ENCODE data around the gene FGD6. TPM values are rescaled to one million over a fixed set of nuclear protein-coding genes. Genes with fewer than 3 reads are reported as not detected.

The FGD6 gene
- total RNA-seq, 3 donors from 2014 or later: 5.6 to 28.0 (median 13.1) TPM

GRCh38 chr12:95066091-95066855 lies 151.0 kb downstream of the FGD6 start:
- no peak for DNase-seq (ENCODE audit: low spot score in 2 of 2)
- Histone ChIP-seq H3K4me3 (no peak overlapping the region), H3K36me3 (no peaks in the 10 kb centered on the region), H3K27ac (no peak overlapping the region), H3K4me1 (no peaks in the 10 kb centered on the region), H3K9me3 (no peaks in the 10 kb centered on the region), H3K27me3 (no peaks in the 10 kb centered on the region)
- intact Hi-C loops (cut with DNase I; ENCODE audit: low total_unique reads): no loop called here
- no peak for TF ChIP-seq POLR2A (IDR thresholded peaks at IDR 0.05)
- no peak for TF ChIP-seq POLR2AphosphoS5 (IDR thresholded peaks at IDR 0.05)
- TF ChIP-seq CTCF (IDR thresholded peaks at IDR 0.05): no peak

GRCh38 chr12:95060951-95061350 lies 156.3 kb downstream of the FGD6 start:
- H3K27me3 ChIP-seq: no peaks in the 10 kb centered on the region
- H3K27ac ChIP-seq: no peak overlapping the region
- no peak overlapping the region for H3K4me3 ChIP-seq
- no peaks in the 10 kb centered on the region for H3K4me1 ChIP-seq
- intact Hi-C loops (cut with DNase I; ENCODE audit: low total_unique reads): no loop called here
- peaks cover 4% of the 10 kb centered on the region for H3K36me3 ChIP-seq
- no peaks in the 10 kb centered on the region for H3K9me3 ChIP-seq
- TF ChIP-seq POLR2A (IDR thresholded peaks at IDR 0.05) (no peak), POLR2AphosphoS5 (IDR thresholded peaks at IDR 0.05) (no peak)
- no peak for DNase-seq (ENCODE audit: low spot score in 2 of 2)

GRCh38 chr12:95059984-95060383 lies 157.3 kb downstream of the FGD6 start:
- intact Hi-C loops (cut with DNase I; ENCODE audit: low total_unique reads): no loop called here
- Histone ChIP-seq H3K27ac (no peak overlapping the region), H3K36me3 (peaks cover 4% of the 10 kb centered on the region), H3K27me3 (no peaks in the 10 kb centered on the region), H3K4me1 (no peaks in the 10 kb centered on the region), H3K9me3 (no peaks in the 10 kb centered on the region), H3K4me3 (no peak overlapping the region)
- no peak for TF ChIP-seq POLR2A (IDR thresholded peaks at IDR 0.05)
- DNase-seq (ENCODE audit: low spot score in 2 of 2): no peak

DNA sequence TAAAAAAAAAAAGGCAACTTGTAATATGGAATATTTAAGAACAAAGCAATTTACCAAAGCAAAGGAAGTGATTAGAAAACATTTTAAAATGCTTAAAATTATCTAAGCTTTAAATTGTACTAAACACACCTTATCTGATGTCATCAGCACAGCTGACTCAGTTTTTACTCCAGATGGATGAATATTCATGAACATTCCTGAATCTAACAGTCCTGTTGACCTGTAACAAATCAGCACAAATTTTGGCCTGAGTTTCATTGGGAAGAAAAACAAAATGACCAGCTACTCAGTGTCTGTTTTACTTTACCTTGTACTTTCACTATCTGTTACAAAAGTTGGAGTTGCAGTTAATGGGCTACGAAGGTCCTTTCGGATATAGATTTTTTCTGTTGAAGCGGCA lies 159.8 kb downstream of the FGD6 start:
- TF ChIP-seq POLR2A (IDR thresholded peaks at IDR 0.05) (no peak), POLR2AphosphoS5 (IDR thresholded peaks at IDR 0.05) (no peak), CTCF (IDR thresholded peaks at IDR 0.05) (no peak)
- no peaks in the 10 kb centered on the region for H3K9me3 ChIP-seq
- H3K4me1 ChIP-seq: no peaks in the 10 kb centered on the region
- no peak overlapping the region for H3K4me3 ChIP-seq
- no peak for DNase-seq (ENCODE audit: low spot score in 2 of 2)
- peaks cover 4% of the 10 kb centered on the region for H3K36me3 ChIP-seq
- intact Hi-C loops (cut with DNase I; ENCODE audit: low total_unique reads): no loop called here
- H3K27ac ChIP-seq: no peak overlapping the region
- H3K27me3 ChIP-seq: no peaks in the 10 kb centered on the region

DNA sequence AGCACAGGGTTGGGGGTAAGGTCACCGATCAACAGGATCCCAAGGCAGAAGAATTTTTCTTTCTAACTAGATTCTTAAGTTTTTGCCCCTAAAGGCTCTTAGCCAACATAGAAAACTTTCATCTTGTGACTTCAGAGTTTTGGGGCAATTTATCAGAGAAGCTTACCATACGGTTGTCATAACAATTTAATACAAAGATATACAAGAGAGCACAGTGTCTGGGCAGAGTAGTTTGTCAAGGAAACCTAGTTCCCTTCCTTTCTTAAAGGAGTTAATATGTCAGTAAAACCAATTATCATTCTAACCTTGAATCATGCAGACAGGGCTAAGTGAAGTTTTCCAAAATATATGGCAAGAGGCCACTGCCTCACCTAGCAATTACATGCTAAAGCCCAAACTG lies 162.2 kb downstream of the FGD6 start:
- intact Hi-C loops (cut with DNase I; ENCODE audit: low total_unique reads): no loop called here
- Histone ChIP-seq H3K27me3 (no peaks in the 10 kb centered on the region), H3K27ac (no peak overlapping the region), H3K36me3 (peaks cover 14% of the 10 kb centered on the region), H3K4me1 (no peaks in the 10 kb centered on the region), H3K4me3 (no peak overlapping the region), H3K9me3 (no peaks in the 10 kb centered on the region)
- no peak for TF ChIP-seq POLR2AphosphoS5 (IDR thresholded peaks at IDR 0.05)
- no peak for TF ChIP-seq POLR2A (IDR thresholded peaks at IDR 0.05)
- no peak for TF ChIP-seq CTCF (IDR thresholded peaks at IDR 0.05)
- no peak for DNase-seq (ENCODE audit: low spot score in 2 of 2)

GRCh38 chr12:95054206-95054605 lies 163.1 kb downstream of the FGD6 start:
- Histone ChIP-seq H3K27me3 (no peaks in the 10 kb centered on the region), H3K4me1 (no peaks in the 10 kb centered on the region), H3K36me3 (peaks cover 14% of the 10 kb centered on the region), H3K4me3 (no peak overlapping the region), H3K27ac (no peak overlapping the region), H3K9me3 (no peaks in the 10 kb centered on the region)
- TF ChIP-seq POLR2AphosphoS5 (IDR thresholded peaks at IDR 0.05) (no peak), CTCF (IDR thresholded peaks at IDR 0.05) (no peak), POLR2A (IDR thresholded peaks at IDR 0.05) (no peak)
- intact Hi-C loops (cut with DNase I; ENCODE audit: low total_unique reads): no loop called here
- no peak for DNase-seq (ENCODE audit: low spot score in 2 of 2)

Measured in breast epithelium (tissue), 4 donors.